Trophoblast cell (in vitro differentiated cells and primary cell): ENCODE measurements around the gene MORN3.
"Not testable (repeated sequence)": the region's sequence is repeated elsewhere in the genome, so short reads cannot be mapped to it uniquely, and the experiment has no call there.

Experiments
- DNase-seq, 2 donors: peaks; one replicate each; pipeline ENCODE4 v3.0.0-alpha.2; 2016
- H2AFZ ChIP-seq: 2 replicates; pipeline ENCODE4 v1.6.1; 2013; ENCODE audit warnings: low read length, moderate library complexity, mild to moderate bottlenecking; ENCODE audit not compliant: insufficient read depth, poor library complexity
- H2AK5ac ChIP-seq: 2 replicates; pipeline ENCODE4 v1.6.1; 2013; ENCODE audit warnings: mild to moderate bottlenecking, low read length
- H2BK120ac ChIP-seq: 2 replicates; pipeline ENCODE4 v1.6.1; 2013; ENCODE audit warnings: low read length, mild to moderate bottlenecking, moderate library complexity; ENCODE audit not compliant: insufficient read depth, poor library complexity
- H2BK12ac ChIP-seq: 2 replicates; pipeline ENCODE4 v1.6.1; 2013; ENCODE audit warnings: mild to moderate bottlenecking, low read length, moderate library complexity
- H2BK5ac ChIP-seq: 2 replicates; pipeline ENCODE4 v1.6.1; 2013; ENCODE audit warnings: low read length, low read depth, moderate library complexity, mild to moderate bottlenecking; ENCODE audit not compliant: poor library complexity
- H3K14ac ChIP-seq: 2 replicates; pipeline ENCODE4 v1.6.1; 2013; ENCODE audit warnings: mild to moderate bottlenecking, low read length
- H3K18ac ChIP-seq: 2 replicates; pipeline ENCODE4 v1.6.1; 2013; ENCODE audit warnings: mild to moderate bottlenecking, low read length
- H3K23ac ChIP-seq: 2 replicates; pipeline ENCODE4 v1.6.1; 2013; ENCODE audit warnings: low read length
- H3K27ac ChIP-seq: 2 replicates; pipeline ENCODE4 v1.5.1; 2013; ENCODE audit warnings: low read depth, mild to moderate bottlenecking, inconsistent platforms, low read length, moderate library complexity
- H3K27me3 ChIP-seq: 2 replicates; pipeline ENCODE4 v1.6.1; 2013; ENCODE audit warnings: inconsistent platforms, mild to moderate bottlenecking, low read length, moderate library complexity; ENCODE audit not compliant: insufficient read depth
- H3K36me3 ChIP-seq, 2 experiments: 1 replicate in 1 of 2; 2 replicates in 1 of 2; pipeline ENCODE4 v1.6.1; 2013; ENCODE audit warnings: low read length in 2 of 2, mild to moderate bottlenecking in 2 of 2, moderate library complexity in 1 of 2; ENCODE audit not compliant: insufficient read depth in 2 of 2, control insufficient read depth in 1 of 2
- H3K4ac ChIP-seq: 2 replicates; pipeline ENCODE4 v1.6.1; 2013; ENCODE audit warnings: low read depth, mild to moderate bottlenecking, low read length, moderate library complexity
- H3K4me1 ChIP-seq, 2 experiments: 1 replicate in 1 of 2; 2 replicates in 1 of 2; pipeline ENCODE4 v1.6.1; 2013; ENCODE audit warnings: low read length in 2 of 2, mild to moderate bottlenecking in 2 of 2, moderate library complexity in 1 of 2; ENCODE audit not compliant: insufficient read depth in 2 of 2, control insufficient read depth in 1 of 2
- H3K4me2 ChIP-seq: 2 replicates; pipeline ENCODE4 v1.6.1; 2013; ENCODE audit warnings: inconsistent platforms, mild to moderate bottlenecking, low read length, moderate library complexity
- H3K4me3 ChIP-seq: 2 replicates; pipeline ENCODE4 v1.5.1; 2013; ENCODE audit warnings: mild to moderate bottlenecking, low read depth, low read length, inconsistent platforms
- H3K79me1 ChIP-seq: one replicate; pipeline ENCODE4 v1.6.1; 2013; ENCODE audit warnings: low read length
- H3K79me2 ChIP-seq: 2 replicates; pipeline ENCODE4 v1.6.1; 2013; ENCODE audit warnings: low read length, mild to moderate bottlenecking; ENCODE audit not compliant: control insufficient read depth, insufficient read depth, poor library complexity
- H3K9ac ChIP-seq: 2 replicates; pipeline ENCODE4 v1.6.1; 2013; ENCODE audit warnings: mild to moderate bottlenecking, low read length
- H3K9me3 ChIP-seq: 2 replicates; pipeline ENCODE4 v1.6.1; 2013; ENCODE audit warnings: low read depth, mild to moderate bottlenecking, control low read depth, inconsistent platforms, low read length; ENCODE audit not compliant: insufficient read depth
- H4K12ac ChIP-seq: 2 replicates; pipeline ENCODE4 v1.6.1; 2013; ENCODE audit warnings: low read depth, mild to moderate bottlenecking, low read length, moderate library complexity
- H4K8ac ChIP-seq: 2 replicates; pipeline ENCODE4 v1.6.1; 2013; ENCODE audit warnings: low read depth, mild to moderate bottlenecking, low read length, moderate library complexity
- H4K91ac ChIP-seq: one replicate; pipeline ENCODE4 v1.6.1; 2013; ENCODE audit warnings: low read depth, mild to moderate bottlenecking, low read length, moderate library complexity
- WGBS: extraction: QIAGEN DNeasy Blood & Tissue Kit; methylation state at CpG from one replicate; pipeline ENCODE4 v1.1.7; 2013; ENCODE audit warnings: missing lambda C conversion rate; ENCODE audit not compliant: insufficient read length, insufficient coverage; ENCODE audit errors: extremely low coverage; 5-methylcytosine and 5-hydroxymethylcytosine counted together

Gene MORN3

DNA sequence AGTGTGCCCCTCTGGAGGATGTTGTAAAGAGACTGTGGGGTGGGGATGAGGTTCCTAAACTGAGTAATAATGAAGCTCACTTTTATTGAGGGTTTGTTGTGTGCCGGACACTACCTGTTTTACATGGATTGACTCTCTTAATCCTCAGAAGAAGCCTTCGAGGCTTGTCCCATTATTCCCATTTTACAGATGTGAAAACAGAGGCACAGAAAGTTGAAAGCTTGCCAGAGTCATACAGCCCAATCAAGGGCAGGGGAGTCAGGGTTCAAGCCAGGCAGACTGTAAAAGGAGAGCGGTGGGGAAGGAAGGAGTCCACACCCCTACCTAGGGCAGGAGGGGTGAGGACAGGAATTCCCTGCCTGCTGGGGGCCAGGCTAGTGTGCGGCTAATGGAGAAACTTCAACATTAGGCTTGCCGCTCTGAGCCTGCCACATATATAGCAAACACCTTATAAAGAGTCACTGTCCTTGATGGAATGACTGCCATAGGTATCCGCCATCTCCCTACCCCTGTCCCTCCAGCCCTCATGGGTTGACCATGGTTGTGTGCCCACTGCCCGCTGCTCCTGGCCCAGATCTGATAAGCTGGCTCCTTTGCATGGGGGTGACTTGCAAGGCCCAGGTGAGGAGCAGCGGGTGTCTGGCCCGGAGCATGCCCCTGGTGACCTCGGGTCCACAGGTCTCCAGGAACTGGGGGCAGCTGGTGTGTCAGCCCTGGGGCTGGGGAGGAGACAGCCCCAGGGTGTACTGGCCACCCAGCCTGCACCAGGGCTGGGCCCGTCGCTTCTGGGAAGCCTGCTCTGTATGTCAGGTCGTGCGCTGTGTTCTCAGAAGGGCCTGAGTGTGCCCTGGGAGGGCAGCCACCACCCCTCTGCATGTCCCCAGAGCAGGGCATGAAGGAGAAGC is 30.9 kb downstream of the MORN3 start:
- no CpG with 5 or more reads among the region's 14 CpGs for WGBS
- H3K18ac ChIP-seq = peak overlapping the region; percentile 62
- peak overlapping the region; percentile 40 for H3K4me3 ChIP-seq
- no peaks in the 10 kb centered on the region for H3K79me1 ChIP-seq
- H3K79me2 ChIP-seq = no peaks in the 10 kb centered on the region
- H3K27ac ChIP-seq = no peak overlapping the region
- no peak overlapping the region for H4K12ac ChIP-seq
- H2BK12ac ChIP-seq = no peak overlapping the region
- no peak overlapping the region for H3K9ac ChIP-seq
- H2AFZ ChIP-seq = no peak overlapping the region
- no peak overlapping the region for H4K91ac ChIP-seq
- H2AK5ac ChIP-seq = no peak overlapping the region
- H3K23ac ChIP-seq = no peak overlapping the region
- DNase-seq = peak in 1 of 2 donors; percentile 54
- H3K27me3 ChIP-seq = no peaks in the 10 kb centered on the region
- no peak overlapping the region for H4K8ac ChIP-seq
- no peak overlapping the region for H2BK120ac ChIP-seq
- no peak overlapping the region for H3K14ac ChIP-seq
- peaks cover 2% of the 10 kb centered on the region for H3K9me3 ChIP-seq
- H3K4me2 ChIP-seq = no peak overlapping the region
- H3K4me1 ChIP-seq = peaks cover 6 to 7% of the 10 kb centered on the region in 2 experiments
- no peak overlapping the region for H3K4ac ChIP-seq
- peaks cover 12 to 16% of the 10 kb centered on the region in 2 experiments for H3K36me3 ChIP-seq
- no peak overlapping the region for H2BK5ac ChIP-seq

DNA sequence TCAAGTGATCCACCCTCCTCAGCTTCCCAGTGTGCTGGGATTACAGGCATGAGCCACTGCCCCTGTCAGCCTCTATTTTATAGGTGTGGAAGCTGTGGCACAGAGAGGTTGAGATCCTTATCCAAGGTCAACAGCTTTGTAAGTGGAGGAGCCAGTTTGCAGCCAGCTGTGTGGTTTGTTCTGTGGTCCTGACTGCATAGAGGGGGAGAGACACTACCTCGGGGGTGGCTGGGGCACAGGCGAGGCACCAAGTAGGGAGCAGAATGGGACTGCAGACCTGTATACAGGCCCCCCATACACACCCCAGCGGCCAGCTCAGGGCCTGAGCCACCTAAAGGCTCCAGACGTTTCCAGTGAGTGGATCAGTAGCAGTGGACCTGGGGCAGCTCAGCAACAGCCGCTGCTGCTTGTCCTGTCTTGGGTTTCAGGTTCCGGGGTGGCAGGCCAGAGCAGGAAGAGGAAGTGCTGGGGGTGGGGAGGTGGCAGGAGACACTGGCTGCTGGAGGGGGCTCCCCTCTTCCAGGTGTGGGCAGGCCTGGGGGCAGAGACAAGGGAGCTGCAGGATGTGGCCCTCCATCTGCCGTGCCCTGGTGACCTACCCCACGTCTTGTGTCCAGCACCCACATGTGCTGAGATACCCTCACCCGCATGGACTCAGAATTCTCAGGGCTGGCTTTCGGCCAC is 32.1 kb downstream of the MORN3 start:
- Histone ChIP-seq H3K9ac (no peak overlapping the region), H3K4ac (no peak overlapping the region), H4K8ac (no peak overlapping the region), H3K27me3 (no peaks in the 10 kb centered on the region), H3K18ac (no peak overlapping the region), H2BK120ac (no peak overlapping the region), H3K4me1 (peaks cover 11 to 12% of the 10 kb centered on the region in 2 experiments), H3K4me2 (no peak overlapping the region), H2AFZ (no peak overlapping the region), H3K27ac (no peak overlapping the region), H2BK12ac (no peak overlapping the region), H3K9me3 (peaks cover 2% of the 10 kb centered on the region), H4K91ac (no peak overlapping the region), H3K4me3 (no peak overlapping the region), H3K14ac (no peak overlapping the region), H2BK5ac (no peak overlapping the region), H3K36me3 (peaks cover 12 to 16% of the 10 kb centered on the region in 2 experiments), H3K23ac (no peak overlapping the region), H3K79me2 (no peaks in the 10 kb centered on the region), H3K79me1 (no peaks in the 10 kb centered on the region), H4K12ac (no peak overlapping the region), H2AK5ac (no peak overlapping the region)
- no CpG with 5 or more reads among the region's 10 CpGs for WGBS
- DNase-seq = peak in 1 of 2 donors; percentile 24

DNA sequence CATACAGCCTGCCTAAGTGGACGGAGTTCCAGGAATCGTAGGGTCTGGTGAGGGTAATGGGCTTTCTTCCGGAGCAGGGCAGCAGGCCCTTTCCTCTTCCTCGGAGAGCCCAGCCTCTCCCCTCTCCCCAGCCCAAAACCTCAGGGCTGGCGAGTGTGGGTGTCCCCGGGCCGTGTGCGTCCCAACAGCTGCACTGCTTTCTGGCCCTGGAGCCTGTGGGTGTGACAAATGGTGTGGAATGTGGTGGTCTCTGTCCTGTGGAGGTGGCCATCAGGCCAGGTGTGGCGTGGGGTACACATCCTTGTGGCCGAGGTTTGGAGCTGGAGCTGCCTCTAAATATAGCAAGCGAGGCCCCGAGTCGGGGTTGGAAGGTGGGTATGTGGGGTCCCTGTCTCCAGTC is 34.6 kb downstream of the MORN3 start:
- Histone ChIP-seq H2AK5ac (no peak overlapping the region), H3K4me3 (no peak overlapping the region), H3K4me2 (no peak overlapping the region), H4K12ac (no peak overlapping the region), H2BK12ac (no peak overlapping the region), H3K36me3 (peaks cover 0 to 4% of the 10 kb centered on the region in 2 experiments), H3K27me3 (no peaks in the 10 kb centered on the region), H3K79me1 (peaks cover 2% of the 10 kb centered on the region), H3K14ac (no peak overlapping the region), H3K4ac (no peak overlapping the region), H2BK120ac (no peak overlapping the region), H2AFZ (no peak overlapping the region), H3K18ac (peak overlapping the region; percentile 46), H3K9ac (no peak overlapping the region), H4K8ac (no peak overlapping the region), H2BK5ac (no peak overlapping the region), H3K4me1 (peaks cover 13 to 18% of the 10 kb centered on the region in 2 experiments), H3K9me3 (peaks cover 2% of the 10 kb centered on the region), H3K27ac (no peak overlapping the region), H4K91ac (no peak overlapping the region), H3K79me2 (no peaks in the 10 kb centered on the region), H3K23ac (no peak overlapping the region)
- no peak for DNase-seq
- WGBS = no CpG with 5 or more reads among the region's 13 CpGs

DNA sequence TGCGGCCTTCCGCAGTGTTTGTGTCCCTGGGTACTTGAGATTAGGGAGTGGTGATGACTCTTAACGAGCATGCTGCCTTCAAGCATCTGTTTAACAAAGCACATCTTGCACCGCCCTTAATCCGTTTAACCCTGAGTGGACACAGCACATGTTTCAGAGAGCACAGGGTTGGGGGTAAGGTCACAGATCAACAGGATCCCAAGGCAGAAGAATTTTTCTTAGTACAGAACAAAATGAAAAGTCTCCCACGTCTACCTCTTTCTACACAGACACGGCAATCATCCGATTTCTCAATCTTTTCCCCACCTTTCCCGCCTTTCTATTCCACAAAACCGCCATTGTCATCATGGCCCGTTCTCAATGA is 35.6 kb downstream of the MORN3 start:
- WGBS = no CpG with 5 or more reads among the region's 11 CpGs

More for the DNA sequence above, 35.6 kb downstream of the MORN3 start:
- not testable (repeated sequence) for H4K8ac ChIP-seq, H2AK5ac ChIP-seq, H4K12ac ChIP-seq, H3K9ac ChIP-seq, H3K4me3 ChIP-seq, H2BK12ac ChIP-seq, H3K27me3 ChIP-seq, H3K18ac ChIP-seq, H3K9me3 ChIP-seq, H3K79me2 ChIP-seq, H3K27ac ChIP-seq, H3K79me1 ChIP-seq, H3K14ac ChIP-seq, H2BK5ac ChIP-seq, H3K36me3 ChIP-seq, H2AFZ ChIP-seq, H3K4me2 ChIP-seq, H4K91ac ChIP-seq, H2BK120ac ChIP-seq, H3K23ac ChIP-seq, H3K4ac ChIP-seq, DNase-seq
- H3K4me1 ChIP-seq = peaks cover 20 to 23% of the 10 kb centered on the region in 2 experiments
